Renal pelvis (tissue), 4 donors: ENCODE data around the gene C2orf49. TPM values are rescaled to one million over a fixed set of nuclear protein-coding genes. Genes with fewer than 3 reads are reported as not detected.
"Not testable (repeated sequence)": the region's sequence is repeated elsewhere in the genome, so short reads cannot be mapped to it uniquely, and the experiment has no call there.

Source experiments
- DNase-seq: peaks from one replicate; pipeline ENCODE4 v3.0.0-alpha.2; 2013
- polyA plus RNA-seq, 3 donors: library from polyadenylated mRNA; unstranded; fragments of 120-200 nt; gene quantifications; one replicate each; pipeline ENCODE4 v1.2.1, GENCODE V29; 2013; ENCODE audit not compliant: insufficient read length in 3 of 3

Gene C2orf49
- polyA plus RNA-seq, 3 donors: 19.1 to 26.5 (median 24.0) TPM

GRCh38 chr2:105313877-105314276 lies 23.5 kb upstream of the C2orf49 start:
- DNase-seq: no peak

GRCh38 chr2:105315314-105315713 lies 22.0 kb upstream of the C2orf49 start:
- no peak for DNase-seq

- no peak for DNase-seq
These were observed 19.4 kb upstream of the C2orf49 start for GRCh38 chr2:105317937-105318336.

DNA sequence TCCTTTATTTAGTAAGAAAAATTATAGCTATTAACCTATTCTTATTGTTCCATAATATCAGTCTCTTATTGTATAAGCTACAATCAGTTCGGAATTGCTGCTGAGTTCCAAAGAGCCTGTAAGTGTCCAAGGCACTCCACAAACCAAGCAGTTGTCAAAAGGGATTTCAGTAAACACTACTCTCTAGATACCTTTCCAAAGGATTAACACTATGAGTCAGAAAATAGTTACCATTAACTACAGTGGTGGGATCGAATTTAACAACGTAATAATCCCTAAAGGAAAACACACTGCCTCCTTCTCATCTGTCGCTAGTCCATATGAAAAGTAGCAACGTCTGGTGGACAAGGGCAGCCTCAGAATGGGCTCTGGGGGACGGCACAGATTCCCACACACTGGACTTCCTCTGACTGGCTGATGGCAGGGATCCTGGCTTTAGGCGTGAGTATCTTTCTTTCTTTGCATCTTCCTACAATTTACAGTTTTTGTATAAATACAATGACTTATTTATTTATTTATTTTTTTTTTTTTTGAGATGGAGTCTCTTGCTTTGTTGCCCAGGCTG lies 16.6 kb upstream of the C2orf49 start:
- DNase-seq: no peak

- no peak for DNase-seq
These were observed 15.3 kb upstream of the C2orf49 start for GRCh38 chr2:105321875-105322646.

GRCh38 chr2:105323111-105323510 lies 14.2 kb upstream of the C2orf49 start:
- no peak for DNase-seq

- DNase-seq: no peak
These were observed 13.2 kb upstream of the C2orf49 start for GRCh38 chr2:105324101-105324500.

DNA sequence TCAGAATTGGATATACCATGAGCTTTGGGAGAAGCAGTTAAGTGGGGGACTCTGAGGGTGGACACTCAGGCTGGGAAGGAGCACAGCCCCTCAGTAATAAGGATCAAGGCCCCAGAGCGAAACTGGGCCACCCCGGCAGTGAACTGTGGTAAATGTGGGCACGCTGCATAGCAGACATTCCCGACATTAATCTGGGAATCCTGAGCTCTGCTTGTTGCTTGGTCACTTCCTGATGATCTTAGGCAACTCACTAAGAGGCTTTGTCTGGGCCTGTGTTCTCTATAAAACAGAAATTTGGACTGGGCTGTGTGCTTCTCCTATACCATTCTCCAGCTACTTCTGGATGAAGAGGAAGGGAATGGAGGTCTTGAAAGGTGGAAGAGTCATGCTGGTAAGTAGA lies 12.6 kb upstream of the C2orf49 start:
- DNase-seq: no peak

- no peak for DNase-seq
These were observed 11.9 kb upstream of the C2orf49 start for GRCh38 chr2:105325389-105325963.

- not testable (repeated sequence) for DNase-seq
These were observed 10.1 kb upstream of the C2orf49 start for GRCh38 chr2:105327271-105327670.

DNA sequence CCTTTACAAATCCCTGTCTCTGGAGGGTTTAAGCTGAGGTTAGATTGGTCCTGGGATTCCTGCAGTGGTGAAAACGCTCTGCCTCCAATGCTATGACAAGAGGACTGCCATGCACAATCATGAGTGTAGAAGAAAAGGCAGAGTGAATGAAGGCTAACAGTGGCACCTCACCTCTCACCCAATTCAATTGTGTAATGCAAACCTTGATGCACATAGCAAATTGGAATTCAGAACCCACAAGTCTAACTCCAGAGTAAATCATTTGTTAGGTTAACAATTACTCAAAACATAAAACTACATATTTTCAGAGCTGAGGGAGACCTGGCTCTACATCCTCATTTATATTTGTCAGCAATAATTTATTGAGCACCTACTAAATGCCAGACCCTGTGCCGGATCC lies 9.7 kb upstream of the C2orf49 start:
- no peak for DNase-seq

DNA sequence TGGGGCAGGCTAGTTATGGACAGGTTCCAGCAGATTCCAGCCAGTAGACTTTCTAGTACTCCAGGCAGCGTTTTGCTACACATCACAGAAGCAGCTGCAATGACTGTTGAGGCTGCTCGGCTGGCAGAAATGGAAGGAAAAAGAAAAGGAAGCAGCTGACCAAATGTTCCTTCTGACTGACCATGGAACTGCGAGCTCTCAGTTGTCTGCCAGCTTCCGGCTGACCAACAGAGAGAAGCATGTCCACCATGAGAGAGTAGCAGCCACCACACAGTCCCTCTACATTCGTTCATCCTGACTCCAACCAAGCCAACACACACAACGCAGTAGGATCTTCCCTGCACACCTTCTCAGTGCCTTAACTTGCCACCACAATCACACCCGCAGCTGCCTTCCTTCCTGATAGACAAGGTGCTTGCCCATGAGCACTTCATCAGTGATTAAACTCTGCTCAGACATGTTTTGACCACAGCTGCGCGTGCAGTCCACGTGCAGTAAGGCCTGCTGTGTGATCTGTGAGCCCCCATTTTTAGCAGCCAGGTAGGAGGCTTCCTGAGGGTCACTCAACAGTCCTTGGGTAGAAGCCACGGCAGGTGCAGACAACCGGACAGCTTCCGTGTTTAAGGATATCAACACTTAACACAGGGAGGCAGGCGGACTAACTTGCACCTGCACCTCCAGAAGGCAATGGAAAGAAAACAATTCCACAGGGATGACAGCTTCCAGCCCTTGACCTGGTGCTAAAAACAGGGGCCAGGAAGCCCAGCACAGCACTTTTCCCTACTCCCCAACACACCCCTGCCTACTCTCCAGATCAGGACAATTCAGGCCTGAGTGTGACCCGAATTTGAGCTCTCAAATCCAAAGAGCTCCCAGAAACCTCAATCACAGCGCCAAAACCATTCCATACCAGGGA lies 8.8 kb upstream of the C2orf49 start:
- no peak for DNase-seq

DNA sequence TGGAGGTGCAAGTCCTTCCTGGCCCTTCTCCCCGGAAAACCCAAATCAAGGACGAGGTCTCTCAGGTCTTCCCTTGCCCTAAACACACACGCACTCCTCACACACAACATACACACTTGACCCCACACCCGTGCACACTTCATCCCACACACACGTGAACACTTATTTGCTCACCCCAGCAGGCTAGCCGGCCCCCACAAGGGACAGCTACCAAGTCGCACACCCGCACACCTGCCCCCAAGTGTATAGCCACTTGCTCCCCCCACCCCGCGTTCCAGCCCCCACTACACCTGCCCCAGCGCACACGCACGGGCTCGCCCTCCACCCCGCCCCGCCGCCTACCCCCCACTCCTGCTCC lies 8.2 kb upstream of the C2orf49 start:
- no peak for DNase-seq

DNA sequence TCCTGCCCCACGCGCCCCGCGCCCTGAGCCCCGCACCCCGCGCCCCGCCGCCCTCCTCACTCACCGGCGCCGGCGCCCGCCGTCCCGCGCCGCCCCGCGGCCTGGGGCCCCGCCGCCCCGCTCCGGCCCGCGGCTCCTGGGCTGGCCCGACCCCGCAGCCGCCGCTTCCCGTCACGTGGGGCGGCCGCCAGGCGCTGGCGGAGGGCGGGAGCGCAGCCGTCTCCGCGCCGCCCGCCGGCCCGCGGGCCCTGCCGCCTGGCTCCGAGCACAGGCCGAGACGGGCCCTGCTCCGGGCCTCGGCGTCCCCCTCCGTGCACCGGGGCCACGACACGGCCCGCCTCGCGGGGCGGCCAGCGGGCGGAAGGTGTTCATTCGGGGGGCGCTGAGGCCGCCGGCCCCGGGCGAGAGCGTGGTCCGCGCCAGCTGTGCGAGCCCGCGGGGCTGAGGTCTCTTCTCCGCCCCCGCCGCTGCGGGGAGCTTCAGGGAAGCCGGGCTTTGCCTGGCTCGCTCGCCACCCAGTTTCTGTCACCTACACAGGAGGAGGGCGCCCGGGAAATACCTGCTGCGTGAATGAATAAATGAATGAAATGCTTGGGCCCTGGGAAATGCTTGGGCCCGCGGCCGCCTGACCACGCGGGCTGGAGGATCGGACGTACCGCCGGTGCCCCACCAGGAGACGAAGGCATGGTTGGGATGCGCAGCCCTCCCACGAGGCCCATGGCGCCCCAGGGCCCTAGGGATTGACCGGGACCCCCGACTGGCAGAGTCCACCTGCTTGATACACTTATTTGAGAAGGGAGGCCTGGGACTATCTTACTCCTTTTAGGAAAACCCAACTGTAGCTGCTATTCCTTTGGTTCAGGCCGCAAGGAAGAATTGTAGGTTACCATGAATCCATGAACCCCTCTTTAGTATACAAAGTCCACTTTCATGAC lies 7.5 kb upstream of the C2orf49 start, which contains the start of gene TGFBRAP1:
TGFBRAP1 (minus strand) TSS at position 175 of the 935 bp plus-strand sequence. CDS start 21,434 bp downstream, outside the sequence.
- no peak for DNase-seq

DNA sequence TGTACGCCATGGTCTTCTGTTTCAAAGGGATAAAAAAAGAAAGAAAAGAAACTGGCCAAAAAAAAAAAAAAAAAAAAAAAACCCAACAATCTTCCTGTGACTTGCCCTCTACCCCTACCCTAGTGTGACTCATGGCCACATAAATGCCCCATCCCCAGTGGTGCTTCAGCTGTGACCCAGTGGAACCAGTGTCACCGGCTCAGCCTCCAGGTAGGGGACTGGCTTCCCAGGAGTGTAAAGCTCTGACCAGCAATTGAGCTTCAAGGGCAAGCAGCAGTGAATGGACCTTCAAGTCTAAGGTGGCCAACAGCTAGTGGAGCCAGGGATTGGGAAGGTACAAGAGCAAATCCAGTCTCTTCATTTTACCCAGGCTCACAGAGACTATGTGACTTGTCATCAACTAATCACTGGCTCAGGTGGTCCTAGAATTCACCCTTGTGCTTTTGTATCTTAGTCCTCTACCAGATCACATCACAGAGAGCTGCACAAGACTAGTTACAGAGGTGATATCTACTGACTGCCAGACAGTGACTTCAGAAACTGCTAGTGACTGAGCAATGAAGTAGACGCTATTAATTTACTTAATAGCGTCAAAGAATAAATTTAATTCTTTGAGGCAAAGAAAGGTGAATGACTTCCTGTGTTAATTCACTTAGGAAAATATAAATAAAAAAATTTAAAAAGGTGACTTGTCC lies 6.5 kb upstream of the C2orf49 start:
- DNase-seq: no peak

DNA sequence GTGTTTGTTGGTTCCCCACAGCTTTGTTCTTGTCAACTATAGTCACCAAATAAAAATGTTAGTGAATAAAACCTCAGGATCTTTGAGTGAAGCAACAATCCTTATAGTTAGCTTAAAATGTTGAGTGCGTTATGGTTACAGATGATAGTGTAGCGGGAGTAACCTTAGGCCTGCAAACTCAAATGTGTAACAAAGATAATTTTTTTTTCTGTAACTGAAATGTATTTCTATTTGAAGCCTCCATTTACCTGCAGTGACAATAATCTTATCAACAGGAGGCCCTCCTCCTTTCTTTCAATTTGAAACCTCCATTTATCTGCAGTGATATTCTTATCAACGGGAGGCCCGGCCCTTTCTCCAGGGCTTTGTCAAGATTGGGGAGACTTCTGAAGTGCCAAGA lies 3.1 kb upstream of the C2orf49 start:
- DNase-seq: no peak

DNA sequence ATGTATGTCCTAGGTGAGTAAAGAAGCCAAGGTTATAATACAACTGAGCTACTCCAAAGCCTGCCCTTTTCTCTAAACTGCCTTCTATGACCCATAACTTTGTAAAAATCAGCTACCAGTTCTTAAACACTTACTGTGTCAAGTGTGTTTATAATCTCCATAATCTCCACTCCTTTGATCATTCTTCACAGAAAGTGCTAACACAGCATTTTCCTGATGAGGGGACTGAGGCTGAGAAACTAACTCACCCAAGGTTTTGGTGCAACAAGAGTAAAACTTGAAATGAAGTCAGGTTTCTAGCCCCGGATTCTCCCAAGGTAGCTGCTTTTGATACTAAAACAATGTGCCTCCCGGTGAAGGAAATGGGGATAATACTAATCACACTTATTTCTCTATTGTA lies 1.9 kb upstream of the C2orf49 start:
- DNase-seq: no peak

- no peak for DNase-seq
These were observed 586 bp upstream of the C2orf49 start for GRCh38 chr2:105336786-105337121.

DNA sequence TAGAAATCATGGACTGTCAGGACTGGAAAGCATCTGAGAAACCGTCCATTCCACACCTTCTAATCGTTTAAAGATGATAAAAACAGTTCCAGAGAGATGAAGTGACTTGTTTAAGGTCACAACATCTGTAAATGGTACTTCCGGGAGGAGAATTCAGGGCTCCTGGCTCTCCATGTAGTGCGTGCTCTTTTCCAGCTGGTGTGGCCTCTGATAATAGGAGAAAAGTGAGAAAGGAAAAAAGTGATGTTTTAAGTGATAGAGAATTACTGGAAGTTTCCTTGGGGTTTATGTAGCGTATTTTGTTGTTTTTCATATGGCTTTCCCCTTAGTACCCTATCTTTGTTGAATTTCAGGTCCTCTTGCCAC lies 663 bp downstream of the C2orf49 start:
- DNase-seq: no peak

- no peak for DNase-seq
These were observed 2.1 kb downstream of the C2orf49 start for GRCh38 chr2:105339414-105339813.
